Endodermal cell (in vitro differentiated cells): Measurements from ENCODE around the gene ARHGAP33. TPM values are rescaled to one million over a fixed set of nuclear protein-coding genes. Genes with fewer than 3 reads are reported as not detected.

Experiments used
- DNase-seq: peaks from one replicate; pipeline ENCODE4 v3.0.0-alpha.2; 2017
- H3K27ac ChIP-seq: 2 replicates; pipeline ENCODE4 v1.5.1; 2013; ENCODE audit warnings: mild to moderate bottlenecking, low read depth, low read length, moderate library complexity
- H3K27me3 ChIP-seq: 2 replicates; pipeline ENCODE4 v1.6.1; 2013; ENCODE audit warnings: mild to moderate bottlenecking, low read length, moderate library complexity; ENCODE audit not compliant: insufficient read depth, control insufficient read depth, poor library complexity, severe bottlenecking
- H3K36me3 ChIP-seq: 2 replicates; pipeline ENCODE4 v1.7.0; 2013; ENCODE audit warnings: mild to moderate bottlenecking, low read length, moderate library complexity; ENCODE audit not compliant: control insufficient read depth, insufficient read depth
- H3K4me1 ChIP-seq: one replicate; pipeline ENCODE4 v1.7.0; 2013; ENCODE audit warnings: low read length; ENCODE audit not compliant: control insufficient read depth, insufficient read depth
- H3K4me3 ChIP-seq: 2 replicates; pipeline ENCODE4 v1.5.1; 2013; ENCODE audit warnings: mild to moderate bottlenecking, low read length, moderate library complexity
- H3K9ac ChIP-seq: 2 replicates; pipeline ENCODE4 v1.6.1; 2013; ENCODE audit warnings: mild to moderate bottlenecking, low read length, moderate library complexity; ENCODE audit not compliant: poor library complexity, severe bottlenecking; ENCODE audit errors: extremely low read depth
- H3K9me3 ChIP-seq: 2 replicates; pipeline ENCODE4 v1.6.1; 2013; ENCODE audit warnings: mild to moderate bottlenecking, low read length, moderate library complexity; ENCODE audit not compliant: control insufficient read depth
- H3K27ac Mint-ChIP-seq: 2 replicates; pipeline ENCODE4 v1.8.0; 2020; ENCODE audit warnings: mixed read lengths
- H3K27me3 Mint-ChIP-seq: 2 replicates; pipeline ENCODE4 v1.8.0; 2021; ENCODE audit warnings: mild to moderate bottlenecking, mixed read lengths; ENCODE audit not compliant: insufficient read depth
- H3K36me3 Mint-ChIP-seq: 2 replicates; pipeline ENCODE4 v1.8.0; 2020; ENCODE audit warnings: low read depth, mixed read lengths
- H3K4me1 Mint-ChIP-seq: 2 replicates; pipeline ENCODE4 v1.8.0; 2020; ENCODE audit warnings: mixed read lengths
- H3K4me3 Mint-ChIP-seq: 2 replicates; pipeline ENCODE4 v1.8.0; 2020; ENCODE audit warnings: mild to moderate bottlenecking, moderate library complexity, mixed read lengths
- H3K9me3 Mint-ChIP-seq: 2 replicates; pipeline ENCODE4 v1.8.0; 2020; ENCODE audit warnings: mild to moderate bottlenecking, mixed read lengths
- CTCF ChIP-seq: fragments of 200-600 bp; sonication (generic); conservative IDR thresholded peaks from 2 replicates; pipeline ENCODE4 v1.5.0; 2021; ENCODE audit warnings: antibody characterized with exemption, mild to moderate bottlenecking
- WGBS, 2 experiments: methylation state at CpG; one replicate each; pipeline versions ENCODE4 v1.1.5 to v1.1.7; 2013; ENCODE audit warnings: missing lambda C conversion rate in 2 of 2, mixed read lengths in 1 of 2; ENCODE audit not compliant: insufficient coverage in 1 of 2, insufficient read length in 1 of 2; 5-methylcytosine and 5-hydroxymethylcytosine counted together
- total RNA-seq, 2 donors: library from RNA; stranded (reverse); fragmentation: NEBNext Ultra II Directional in 1 of 2; extraction: Animal tissue kit (Norgen Biotek cat#: 25700) in 1 of 2; gene quantifications; 2 replicates in 1 of 2; 3 replicates in 1 of 2; pipeline ENCODE4 v1.2.1, GENCODE V29; 2021

ARHGAP33 gene
- total RNA-seq, 2 donors from 2014 or later = 12.7 to 15.0 TPM

GRCh38 chr19:35782589-35782988 lies 7.2 kb downstream of the ARHGAP33 start:
- Mint-ChIP-seq H3K4me1 (peaks cover 9% of the 10 kb centered on the region), H3K4me3 (no peak overlapping the region), H3K36me3 (no peaks in the 10 kb centered on the region), H3K27ac (no peak overlapping the region), H3K27me3 (peaks cover 11% of the 10 kb centered on the region), H3K9me3 (no peaks in the 10 kb centered on the region)
- no peak for DNase-seq
- no peaks in the 10 kb centered on the region for H3K9me3 ChIP-seq
- no peaks in the 10 kb centered on the region for H3K4me1 ChIP-seq
- H3K27me3 ChIP-seq = no peaks in the 10 kb centered on the region
- 90 to 95% methylated on average over 7 to 12 of the region's 12 CpGs for WGBS, 2 experiments
- no peak overlapping the region for H3K27ac ChIP-seq
- H3K4me3 ChIP-seq = no peak overlapping the region
- no peaks in the 10 kb centered on the region for H3K36me3 ChIP-seq
- TF ChIP-seq CTCF = no peak
- H3K9ac ChIP-seq = no peak overlapping the region

GRCh38 chr19:35783469-35784434 lies 8.4 kb downstream of the ARHGAP33 start:
- H3K9me3 Mint-ChIP-seq = no peaks in the 10 kb centered on the region
- H3K36me3 ChIP-seq = no peaks in the 10 kb centered on the region
- no peaks in the 10 kb centered on the region for H3K9me3 ChIP-seq
- no peaks in the 10 kb centered on the region for H3K27me3 ChIP-seq
- TF ChIP-seq CTCF = peak; percentile 64
- peak; percentile 76 for DNase-seq
- no peaks in the 10 kb centered on the region for H3K4me1 ChIP-seq
- no peaks in the 10 kb centered on the region for H3K36me3 Mint-ChIP-seq
- no peak overlapping the region for H3K9ac ChIP-seq
- peaks cover 7% of the 10 kb centered on the region for H3K4me1 Mint-ChIP-seq
- no peak overlapping the region for H3K27ac ChIP-seq
- H3K27me3 Mint-ChIP-seq = peaks cover 3% of the 10 kb centered on the region
- peak overlapping the region; percentile 49 for H3K4me3 Mint-ChIP-seq
- no peak overlapping the region for H3K27ac Mint-ChIP-seq
- 60 to 85% methylated on average over 8 to 28 of the region's 28 CpGs for WGBS, 2 experiments
- no peak overlapping the region for H3K4me3 ChIP-seq

- TF ChIP-seq CTCF = peak; percentile 66
- Histone ChIP-seq H3K4me3 (no peak overlapping the region), H3K27ac (no peak overlapping the region), H3K9ac (no peak overlapping the region), H3K4me1 (no peaks in the 10 kb centered on the region), H3K9me3 (no peaks in the 10 kb centered on the region), H3K36me3 (no peaks in the 10 kb centered on the region), H3K27me3 (no peaks in the 10 kb centered on the region)
- H3K27me3 Mint-ChIP-seq = peaks cover 3% of the 10 kb centered on the region
- 28 to 68% methylated on average over 10 to 45 of the region's 45 CpGs for WGBS, 2 experiments
- no peak overlapping the region for H3K27ac Mint-ChIP-seq
- no peaks in the 10 kb centered on the region for H3K36me3 Mint-ChIP-seq
- H3K4me3 Mint-ChIP-seq = peak overlapping the region; percentile 49
- DNase-seq = peak; percentile 97
- H3K4me1 Mint-ChIP-seq = peaks cover 7% of the 10 kb centered on the region
- H3K9me3 Mint-ChIP-seq = no peaks in the 10 kb centered on the region
Observed at GRCh38 chr19:35784503-35785338, 9.4 kb downstream of the ARHGAP33 start.
